ENCODE measurements around the gene CDC25B.
"Not testable (repeated sequence)": the region's sequence is repeated elsewhere in the genome, so short reads cannot be mapped to it uniquely, and the experiment has no call there.

Gene CDC25B

DNA sequence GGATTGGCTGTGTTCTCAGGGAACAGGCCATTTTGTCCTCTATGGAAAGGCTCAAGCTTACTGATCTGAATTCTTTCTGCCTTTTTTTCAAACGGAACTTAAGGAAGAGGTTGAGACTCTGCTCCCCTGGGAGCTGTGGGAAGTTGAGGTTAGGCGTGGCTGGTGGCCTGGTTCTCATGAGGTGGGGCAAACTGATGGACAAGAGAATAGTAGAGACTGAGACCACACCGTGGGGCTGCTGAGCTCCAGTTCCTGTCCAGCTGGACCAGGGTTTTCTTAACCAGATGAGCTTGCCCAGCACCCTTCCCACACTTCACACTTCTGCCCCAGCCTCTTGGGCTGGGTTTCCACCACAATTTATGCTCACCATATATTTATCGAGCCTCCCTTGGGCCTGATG is 30.3 kb downstream of the CDC25B start:
- no peak overlapping the region for H3K27ac ChIP-seq
- TF ChIP-seq, protein P1, sequence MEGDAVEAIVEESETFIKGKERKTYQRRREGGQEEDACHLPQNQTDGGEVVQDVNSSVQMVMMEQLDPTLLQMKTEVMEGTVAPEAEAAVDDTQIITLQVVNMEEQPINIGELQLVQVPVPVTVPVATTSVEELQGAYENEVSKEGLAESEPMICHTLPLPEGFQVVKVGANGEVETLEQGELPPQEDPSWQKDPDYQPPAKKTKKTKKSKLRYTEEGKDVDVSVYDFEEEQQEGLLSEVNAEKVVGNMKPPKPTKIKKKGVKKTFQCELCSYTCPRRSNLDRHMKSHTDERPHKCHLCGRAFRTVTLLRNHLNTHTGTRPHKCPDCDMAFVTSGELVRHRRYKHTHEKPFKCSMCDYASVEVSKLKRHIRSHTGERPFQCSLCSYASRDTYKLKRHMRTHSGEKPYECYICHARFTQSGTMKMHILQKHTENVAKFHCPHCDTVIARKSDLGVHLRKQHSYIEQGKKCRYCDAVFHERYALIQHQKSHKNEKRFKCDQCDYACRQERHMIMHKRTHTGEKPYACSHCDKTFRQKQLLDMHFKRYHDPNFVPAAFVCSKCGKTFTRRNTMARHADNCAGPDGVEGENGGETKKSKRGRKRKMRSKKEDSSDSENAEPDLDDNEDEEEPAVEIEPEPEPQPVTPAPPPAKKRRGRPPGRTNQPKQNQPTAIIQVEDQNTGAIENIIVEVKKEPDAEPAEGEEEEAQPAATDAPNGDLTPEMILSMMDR (conservative IDR thresholded peaks at IDR 0.05) = no peak
- no peak for TF ChIP-seq ZFX (IDR thresholded peaks at IDR 0.05)

DNA sequence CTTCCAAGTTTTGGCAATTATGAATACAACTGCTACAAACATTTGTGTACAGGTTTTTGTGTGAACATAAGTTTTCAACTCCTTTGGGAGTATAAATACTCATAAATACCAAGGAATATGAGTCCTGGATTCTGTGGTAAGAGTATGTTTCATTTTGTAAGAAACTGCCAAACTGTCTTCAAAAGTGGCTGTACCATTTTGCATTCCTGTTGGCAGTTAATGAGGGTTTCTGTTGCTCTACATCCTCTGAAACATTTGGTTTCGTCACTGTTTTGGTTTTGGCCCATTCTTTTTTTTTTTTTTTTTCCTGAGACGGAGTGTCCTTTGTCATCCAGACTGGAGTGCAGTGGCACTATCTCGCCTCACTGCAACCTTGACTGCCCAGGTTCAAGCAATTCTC is 32.7 kb downstream of the CDC25B start:
- TF ChIP-seq, protein P1 (conservative IDR thresholded peaks at IDR 0.05) = no peak
- no peak for TF ChIP-seq ZFX (IDR thresholded peaks at IDR 0.05)
- no peak overlapping the region for H3K27ac ChIP-seq

GRCh38 chr20:3829891-3830290 is 33.8 kb downstream of the CDC25B start:
- not testable (repeated sequence) for H3K27ac ChIP-seq

DNA sequence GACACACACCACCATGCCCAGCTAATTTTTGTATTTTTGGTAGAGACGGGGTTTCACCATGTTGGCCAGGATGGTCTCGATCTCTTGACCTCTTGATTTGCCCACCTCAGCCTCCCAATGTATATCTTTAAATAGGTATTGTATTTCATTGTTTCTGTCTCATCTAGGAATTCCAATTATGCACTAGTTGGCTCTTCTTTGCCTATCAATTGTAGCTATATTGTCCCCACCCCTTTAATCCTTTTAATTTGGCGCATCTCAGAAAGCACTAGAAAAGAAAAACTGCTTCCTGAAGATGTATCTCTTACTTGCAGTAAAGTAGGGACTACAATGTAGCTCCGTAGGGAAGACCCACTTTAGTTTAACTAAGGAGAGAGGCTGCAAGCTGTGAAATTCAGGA is 40.0 kb downstream of the CDC25B start:
- TF ChIP-seq, protein P1 (conservative IDR thresholded peaks at IDR 0.05) = no peak
- no peak for TF ChIP-seq ZFX (IDR thresholded peaks at IDR 0.05)
- H3K27ac ChIP-seq = no peak overlapping the region

DNA sequence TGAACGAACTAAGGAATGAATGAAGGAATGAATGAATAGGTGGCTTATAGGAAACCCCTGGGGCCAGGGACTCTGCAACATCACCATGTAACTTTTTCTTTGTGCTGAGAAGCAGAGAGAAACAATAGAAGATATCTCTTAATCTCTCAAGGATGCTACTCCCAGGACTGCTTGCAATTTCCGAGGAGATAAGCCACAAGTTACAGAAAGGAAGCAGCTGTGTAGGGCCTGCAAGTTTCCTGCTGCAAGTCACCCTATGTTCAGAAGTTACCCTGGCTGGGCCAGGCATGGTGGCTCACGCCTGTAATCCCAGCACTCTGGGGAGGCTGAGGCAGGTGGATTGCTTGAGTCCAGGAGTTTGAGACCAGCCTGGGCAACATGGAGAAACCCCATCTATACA is 43.2 kb downstream of the CDC25B start:
- TF ChIP-seq, protein P1 (conservative IDR thresholded peaks at IDR 0.05) = no peak
- no peak for TF ChIP-seq ZFX (IDR thresholded peaks at IDR 0.05)
- no peak overlapping the region for H3K27ac ChIP-seq

GRCh38 chr20:3840201-3840600 is 44.1 kb downstream of the CDC25B start:
- H3K27ac ChIP-seq = not testable (repeated sequence)

DNA sequence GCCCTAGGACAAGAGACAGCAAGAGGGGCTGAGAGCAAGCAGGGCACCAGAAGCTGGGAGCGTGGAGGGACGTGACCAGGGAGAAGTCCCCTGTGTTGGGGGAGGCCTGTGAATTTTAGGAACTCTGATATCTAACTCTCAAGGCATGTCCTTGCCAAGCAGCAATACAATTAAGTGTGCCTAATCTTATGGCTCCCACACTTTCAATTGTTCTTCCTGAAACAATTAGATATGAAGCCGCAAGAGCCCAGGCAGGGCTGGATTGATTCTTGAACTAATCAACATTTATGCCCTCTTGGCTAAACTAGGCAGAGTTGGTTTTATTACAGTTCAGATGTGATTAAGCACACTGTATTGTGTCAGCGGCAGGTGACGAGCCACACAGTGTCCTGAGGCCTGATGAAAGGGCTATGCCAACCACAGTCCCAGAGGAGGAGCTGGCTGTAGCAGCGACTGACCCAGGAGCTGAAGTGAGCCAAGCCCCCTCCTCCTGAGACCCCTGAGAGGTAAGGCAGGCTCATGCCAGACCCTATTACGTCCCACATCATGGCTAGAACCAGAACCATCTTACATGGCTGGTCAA is 46.3 kb downstream of the CDC25B start:
- TF ChIP-seq, protein P1 (conservative IDR thresholded peaks at IDR 0.05) = no peak
- no peak for TF ChIP-seq ZFX (IDR thresholded peaks at IDR 0.05)
- H3K27ac ChIP-seq = no peak overlapping the region

DNA sequence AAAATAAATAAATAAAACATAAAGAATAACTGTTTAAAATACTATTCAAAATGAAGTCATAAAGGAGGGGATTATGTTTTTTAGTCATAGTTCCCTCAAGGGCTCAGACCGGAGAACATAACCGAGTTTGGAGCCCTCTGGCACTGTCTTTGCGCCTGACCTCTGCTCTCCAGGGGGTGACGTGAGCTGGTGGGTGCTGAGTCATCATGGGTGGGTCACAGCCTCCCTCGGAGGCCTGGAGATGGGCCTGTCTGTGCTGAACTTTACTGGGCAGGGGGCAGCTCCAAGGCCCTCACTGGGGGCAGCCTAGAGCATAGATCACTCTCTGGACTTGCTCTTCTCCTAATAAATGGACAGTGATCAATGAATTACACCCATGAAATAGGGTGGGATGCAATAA is 47.4 kb downstream of the CDC25B start:
- H3K27ac ChIP-seq = no peak overlapping the region
- TF ChIP-seq, protein P1 (conservative IDR thresholded peaks at IDR 0.05) = no peak
- no peak for TF ChIP-seq ZFX (IDR thresholded peaks at IDR 0.05)

DNA sequence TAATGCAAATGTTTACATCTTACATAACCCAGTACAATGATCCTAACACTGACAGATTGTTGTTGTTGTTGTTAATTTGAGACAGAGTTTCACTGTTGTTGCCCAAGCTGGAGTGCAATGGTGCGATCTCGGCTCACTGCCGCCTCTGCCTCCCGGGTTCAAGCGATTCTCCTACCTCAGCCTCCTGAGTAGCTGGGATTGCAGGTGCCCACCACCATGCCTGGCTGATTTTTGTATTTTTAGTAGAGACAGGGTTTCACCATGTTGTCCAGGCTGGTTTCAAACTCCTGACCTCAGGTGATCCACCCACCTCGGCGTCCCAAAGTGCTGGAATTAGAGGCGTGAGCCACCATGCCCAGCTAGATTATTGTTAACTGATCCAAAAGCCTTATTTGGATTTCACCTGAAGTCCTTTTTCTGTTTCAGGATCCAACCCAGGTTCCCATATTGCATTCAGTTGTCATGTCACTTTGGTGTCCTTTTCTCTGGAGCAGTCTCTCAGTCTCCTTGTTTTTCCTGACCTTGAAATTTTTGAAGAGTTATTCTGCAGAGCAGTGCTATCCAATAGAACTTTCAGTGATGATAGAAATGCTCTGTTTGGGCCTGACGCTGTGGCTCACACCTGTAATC is 48.0 kb downstream of the CDC25B start:
- H3K27ac ChIP-seq = not testable (repeated sequence)
